ENCODE results near the gene ZNF569. TPM values are rescaled to one million over a fixed set of nuclear protein-coding genes. Genes with fewer than 3 reads are reported as not detected.

Gene ZNF569
- total and polyA plus RNA-seq, 2 of the 13 experiments (the other 11 are each of a cell fraction or from before 2014, with no cell fraction given): 1.4 to 5.7 TPM

DNA sequence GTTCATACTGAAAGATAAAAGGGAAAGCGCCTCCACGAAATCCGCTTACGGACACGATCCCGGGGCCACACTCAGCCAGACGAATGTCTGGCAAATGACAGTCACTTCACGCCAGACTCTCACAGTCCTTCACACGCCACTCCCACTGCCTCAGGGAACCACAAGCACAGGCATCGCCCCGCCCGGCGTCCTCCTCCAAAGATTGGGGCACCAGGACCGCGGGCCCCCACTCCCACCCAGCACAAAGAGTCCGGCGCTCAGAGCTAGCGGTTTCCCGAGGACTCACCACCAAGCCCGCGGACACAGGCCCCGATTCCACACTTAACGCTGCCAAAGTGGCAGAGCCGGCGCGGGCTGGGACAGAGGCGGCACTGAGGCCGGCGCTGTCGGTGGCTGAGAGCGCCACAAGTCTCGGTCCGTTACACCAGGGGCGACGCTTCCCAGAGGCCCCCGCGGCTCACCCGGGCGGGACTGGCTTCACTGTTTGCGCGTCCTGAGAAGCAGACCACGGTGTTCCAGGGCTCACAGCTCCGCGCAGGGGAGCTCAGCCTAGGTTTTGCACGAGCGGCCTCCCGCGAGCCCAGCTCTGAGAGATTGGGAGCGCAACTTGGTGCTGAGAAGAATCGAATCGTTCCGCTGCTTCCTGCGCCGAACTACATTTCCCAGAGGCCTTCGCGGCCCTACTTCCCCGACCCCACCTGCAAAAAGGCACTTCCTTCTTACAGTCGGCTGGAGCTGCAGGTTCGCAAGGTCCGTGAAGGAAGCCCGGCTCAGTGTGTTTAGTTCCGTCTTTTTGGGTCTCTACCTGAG is at the start of gene ZNF569 (continued):
- TF ChIP-seq ZNF235 (CRISPR knock-in tag; IDR thresholded peaks at IDR 0.05; ENCODE audit: borderline replicate concordance) (peak; percentile 86; the same call in 1 of the 2 replicates), ZNF17 (CRISPR knock-in tag; IDR thresholded peaks at IDR 0.05) (no peak), CCAR2 (optimal IDR thresholded peaks at IDR 0.05; ENCODE audit: low read depth, low read length) (no peak), ZNF337 (CRISPR knock-in tag; IDR thresholded peaks at IDR 0.05; ENCODE audit: borderline replicate concordance, low read depth) (no peak), CCDC6 (CRISPR knock-in tag; IDR thresholded peaks at IDR 0.05) (no peak), KDM2A (CRISPR knock-in tag; IDR thresholded peaks at IDR 0.05; ENCODE audit: borderline replicate concordance, low read depth) (peak; percentile 86), ZNF207 (IDR thresholded peaks at IDR 0.05; ENCODE audit: borderline replicate concordance) (no peak), ZKSCAN5 (CRISPR knock-in tag; IDR thresholded peaks at IDR 0.05) (no peak), RAD51 (IDR thresholded peaks at IDR 0.05; ENCODE audit: borderline replicate concordance) (no peak), BORCS8-MEF2B (CRISPR knock-in tag; IDR thresholded peaks at IDR 0.05) (peak; percentile 31; the same call in 1 of the 2 replicates), XRCC5 (optimal IDR thresholded peaks at IDR 0.05; ENCODE audit: low read length) (peak; percentile 74), NPAS2 (CRISPR knock-in tag; IDR thresholded peaks at IDR 0.05; ENCODE audit: borderline replicate concordance) (no peak), THAP11 (CRISPR knock-in tag; IDR thresholded peaks at IDR 0.05) (peak; percentile 99), FLYWCH1 (CRISPR knock-in tag; IDR thresholded peaks at IDR 0.05) (no peak), HNRNPL (IDR thresholded peaks at IDR 0.05; ENCODE audit: low read depth, low read length) (no peak), PCBP1 (IDR thresholded peaks at IDR 0.05; ENCODE audit: borderline replicate concordance, low read depth, low read length) (peak; percentile 89; the same call in 1 of the 2 replicates), KLF15 (CRISPR knock-in tag; IDR thresholded peaks at IDR 0.05; ENCODE audit: borderline replicate concordance) (no peak)
- TF ChIP-seq, protein P1, sequence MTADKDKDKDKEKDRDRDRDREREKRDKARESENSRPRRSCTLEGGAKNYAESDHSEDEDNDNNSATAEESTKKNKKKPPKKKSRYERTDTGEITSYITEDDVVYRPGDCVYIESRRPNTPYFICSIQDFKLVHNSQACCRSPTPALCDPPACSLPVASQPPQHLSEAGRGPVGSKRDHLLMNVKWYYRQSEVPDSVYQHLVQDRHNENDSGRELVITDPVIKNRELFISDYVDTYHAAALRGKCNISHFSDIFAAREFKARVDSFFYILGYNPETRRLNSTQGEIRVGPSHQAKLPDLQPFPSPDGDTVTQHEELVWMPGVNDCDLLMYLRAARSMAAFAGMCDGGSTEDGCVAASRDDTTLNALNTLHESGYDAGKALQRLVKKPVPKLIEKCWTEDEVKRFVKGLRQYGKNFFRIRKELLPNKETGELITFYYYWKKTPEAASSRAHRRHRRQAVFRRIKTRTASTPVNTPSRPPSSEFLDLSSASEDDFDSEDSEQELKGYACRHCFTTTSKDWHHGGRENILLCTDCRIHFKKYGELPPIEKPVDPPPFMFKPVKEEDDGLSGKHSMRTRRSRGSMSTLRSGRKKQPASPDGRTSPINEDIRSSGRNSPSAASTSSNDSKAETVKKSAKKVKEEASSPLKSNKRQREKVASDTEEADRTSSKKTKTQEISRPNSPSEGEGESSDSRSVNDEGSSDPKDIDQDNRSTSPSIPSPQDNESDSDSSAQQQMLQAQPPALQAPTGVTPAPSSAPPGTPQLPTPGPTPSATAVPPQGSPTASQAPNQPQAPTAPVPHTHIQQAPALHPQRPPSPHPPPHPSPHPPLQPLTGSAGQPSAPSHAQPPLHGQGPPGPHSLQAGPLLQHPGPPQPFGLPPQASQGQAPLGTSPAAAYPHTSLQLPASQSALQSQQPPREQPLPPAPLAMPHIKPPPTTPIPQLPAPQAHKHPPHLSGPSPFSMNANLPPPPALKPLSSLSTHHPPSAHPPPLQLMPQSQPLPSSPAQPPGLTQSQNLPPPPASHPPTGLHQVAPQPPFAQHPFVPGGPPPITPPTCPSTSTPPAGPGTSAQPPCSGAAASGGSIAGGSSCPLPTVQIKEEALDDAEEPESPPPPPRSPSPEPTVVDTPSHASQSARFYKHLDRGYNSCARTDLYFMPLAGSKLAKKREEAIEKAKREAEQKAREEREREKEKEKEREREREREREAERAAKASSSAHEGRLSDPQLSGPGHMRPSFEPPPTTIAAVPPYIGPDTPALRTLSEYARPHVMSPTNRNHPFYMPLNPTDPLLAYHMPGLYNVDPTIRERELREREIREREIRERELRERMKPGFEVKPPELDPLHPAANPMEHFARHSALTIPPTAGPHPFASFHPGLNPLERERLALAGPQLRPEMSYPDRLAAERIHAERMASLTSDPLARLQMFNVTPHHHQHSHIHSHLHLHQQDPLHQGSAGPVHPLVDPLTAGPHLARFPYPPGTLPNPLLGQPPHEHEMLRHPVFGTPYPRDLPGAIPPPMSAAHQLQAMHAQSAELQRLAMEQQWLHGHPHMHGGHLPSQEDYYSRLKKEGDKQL (CRISPR knock-in tag; IDR thresholded peaks at IDR 0.05; ENCODE audit: low read depth): no peak; the same call in 1 of the 2 replicates
- TF ChIP-seq, protein P2, sequence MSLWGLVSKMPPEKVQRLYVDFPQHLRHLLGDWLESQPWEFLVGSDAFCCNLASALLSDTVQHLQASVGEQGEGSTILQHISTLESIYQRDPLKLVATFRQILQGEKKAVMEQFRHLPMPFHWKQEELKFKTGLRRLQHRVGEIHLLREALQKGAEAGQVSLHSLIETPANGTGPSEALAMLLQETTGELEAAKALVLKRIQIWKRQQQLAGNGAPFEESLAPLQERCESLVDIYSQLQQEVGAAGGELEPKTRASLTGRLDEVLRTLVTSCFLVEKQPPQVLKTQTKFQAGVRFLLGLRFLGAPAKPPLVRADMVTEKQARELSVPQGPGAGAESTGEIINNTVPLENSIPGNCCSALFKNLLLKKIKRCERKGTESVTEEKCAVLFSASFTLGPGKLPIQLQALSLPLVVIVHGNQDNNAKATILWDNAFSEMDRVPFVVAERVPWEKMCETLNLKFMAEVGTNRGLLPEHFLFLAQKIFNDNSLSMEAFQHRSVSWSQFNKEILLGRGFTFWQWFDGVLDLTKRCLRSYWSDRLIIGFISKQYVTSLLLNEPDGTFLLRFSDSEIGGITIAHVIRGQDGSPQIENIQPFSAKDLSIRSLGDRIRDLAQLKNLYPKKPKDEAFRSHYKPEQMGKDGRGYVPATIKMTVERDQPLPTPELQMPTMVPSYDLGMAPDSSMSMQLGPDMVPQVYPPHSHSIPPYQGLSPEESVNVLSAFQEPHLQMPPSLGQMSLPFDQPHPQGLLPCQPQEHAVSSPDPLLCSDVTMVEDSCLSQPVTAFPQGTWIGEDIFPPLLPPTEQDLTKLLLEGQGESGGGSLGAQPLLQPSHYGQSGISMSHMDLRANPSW (CRISPR knock-in tag; IDR thresholded peaks at IDR 0.05; ENCODE audit: borderline replicate concordance): no peak
- TF ChIP-seq, protein P3, sequence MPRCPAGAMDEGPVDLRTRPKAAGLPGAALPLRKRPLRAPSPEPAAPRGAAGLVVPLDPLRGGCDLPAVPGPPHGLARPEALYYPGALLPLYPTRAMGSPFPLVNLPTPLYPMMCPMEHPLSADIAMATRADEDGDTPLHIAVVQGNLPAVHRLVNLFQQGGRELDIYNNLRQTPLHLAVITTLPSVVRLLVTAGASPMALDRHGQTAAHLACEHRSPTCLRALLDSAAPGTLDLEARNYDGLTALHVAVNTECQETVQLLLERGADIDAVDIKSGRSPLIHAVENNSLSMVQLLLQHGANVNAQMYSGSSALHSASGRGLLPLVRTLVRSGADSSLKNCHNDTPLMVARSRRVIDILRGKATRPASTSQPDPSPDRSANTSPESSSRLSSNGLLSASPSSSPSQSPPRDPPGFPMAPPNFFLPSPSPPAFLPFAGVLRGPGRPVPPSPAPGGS (CRISPR knock-in tag; IDR thresholded peaks at IDR 0.05): peak; percentile 90; the same call in 1 of the 2 replicates

Measured in HepG2 (cell line).